DND-41 (cell line): ENCODE results near the gene FOXP1.

Source experiments
- EZH2 ChIP-seq: IDR thresholded peaks from 3 replicates; pipeline ENCODE4 v1.6.1; 2012; ENCODE audit warnings: borderline replicate concordance, low read depth, mild to moderate bottlenecking, moderate library complexity, low read length, inconsistent platforms; ENCODE audit not compliant: severe bottlenecking
- TF ChIP-seq, protein P1 (sequence below): IDR thresholded peaks from 2 replicates; pipeline ENCODE4 v1.5.1; 2012; ENCODE audit warnings: borderline replicate concordance, low read length, moderate library complexity, mild to moderate bottlenecking; ENCODE audit not compliant: poor library complexity, severe bottlenecking; ENCODE audit errors: extremely low read depth

DNA sequence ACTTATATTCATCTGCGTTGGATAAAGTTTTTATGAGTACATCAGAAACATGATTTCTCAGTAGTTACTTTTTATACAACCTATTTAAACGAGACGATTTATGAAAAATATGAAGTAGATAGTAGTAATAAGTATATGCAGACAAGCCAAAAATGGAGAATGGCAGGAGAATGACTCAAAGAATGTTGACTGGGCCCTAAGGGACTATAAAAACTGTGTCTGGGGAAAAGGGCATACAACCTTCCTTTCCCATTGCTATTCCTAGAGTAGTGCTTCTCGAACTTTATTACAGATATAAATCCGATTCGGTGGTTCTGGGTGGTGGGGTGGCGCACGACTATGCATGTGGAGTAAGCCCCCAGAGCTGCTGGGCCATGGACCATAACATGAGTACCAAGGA, 558.5 kb downstream of the FOXP1 start:
- TF ChIP-seq, protein P1, sequence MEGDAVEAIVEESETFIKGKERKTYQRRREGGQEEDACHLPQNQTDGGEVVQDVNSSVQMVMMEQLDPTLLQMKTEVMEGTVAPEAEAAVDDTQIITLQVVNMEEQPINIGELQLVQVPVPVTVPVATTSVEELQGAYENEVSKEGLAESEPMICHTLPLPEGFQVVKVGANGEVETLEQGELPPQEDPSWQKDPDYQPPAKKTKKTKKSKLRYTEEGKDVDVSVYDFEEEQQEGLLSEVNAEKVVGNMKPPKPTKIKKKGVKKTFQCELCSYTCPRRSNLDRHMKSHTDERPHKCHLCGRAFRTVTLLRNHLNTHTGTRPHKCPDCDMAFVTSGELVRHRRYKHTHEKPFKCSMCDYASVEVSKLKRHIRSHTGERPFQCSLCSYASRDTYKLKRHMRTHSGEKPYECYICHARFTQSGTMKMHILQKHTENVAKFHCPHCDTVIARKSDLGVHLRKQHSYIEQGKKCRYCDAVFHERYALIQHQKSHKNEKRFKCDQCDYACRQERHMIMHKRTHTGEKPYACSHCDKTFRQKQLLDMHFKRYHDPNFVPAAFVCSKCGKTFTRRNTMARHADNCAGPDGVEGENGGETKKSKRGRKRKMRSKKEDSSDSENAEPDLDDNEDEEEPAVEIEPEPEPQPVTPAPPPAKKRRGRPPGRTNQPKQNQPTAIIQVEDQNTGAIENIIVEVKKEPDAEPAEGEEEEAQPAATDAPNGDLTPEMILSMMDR, result no peak
- TF ChIP-seq EZH2, result no peak
